SK-N-SH (cell line): ENCODE data around the gene AK5. TPM values are rescaled to one million over a fixed set of nuclear protein-coding genes. Genes with fewer than 3 reads are reported as not detected.

Experiments
- CTCF ChIA-PET: fragments of 300-600, 350-600 bp; formaldehyde crosslinking; extraction: SDS; loops from one replicate; lab custom pipeline; 2021; lab: Yijun Ruan, JAX
- POLR2A ChIA-PET: fragments of 350-600 bp; sonication (Branson Sonifier 250); formaldehyde crosslinking; extraction: SDS; loops from one replicate; lab custom pipeline; 2020; ENCODE audit warnings: antibody characterized with exemption, inconsistent platforms; lab: Yijun Ruan, JAX
- DNase-seq: peaks from one replicate; pipeline ENCODE4 v3.0.0; 2012
- H2AFZ ChIP-seq: fragments of 200-600 bp; sonication (generic); 2 replicates; pipeline ENCODE4 v1.8.1; 2016; ENCODE audit warnings: antibody characterized with exemption, mild to moderate bottlenecking, low read depth
- H3F3A ChIP-seq: fragments of 200-600 bp; sonication (generic); replicated peaks from 2 replicates; pipeline ENCODE3; 2016; ENCODE audit warnings: antibody characterized with exemption, mild to moderate bottlenecking; ENCODE audit not compliant: insufficient read depth
- H3K27ac ChIP-seq, 2 experiments: fragments of 200-500 bp in 1 of 2; fragments of 200-600 bp in 1 of 2; sonication (Bioruptor generic) in 1 of 2; sonication (generic), shearing (Covaris generic) in 1 of 2; 2 replicates each; pipeline versions ENCODE4 v1.5.1 to v1.6.1; 2014 to 2016; ENCODE audit warnings: low read depth in 2 of 2, inconsistent platforms in 1 of 2, low read length in 1 of 2, mild to moderate bottlenecking in 1 of 2, mixed read lengths in 1 of 2
- H3K27me3 ChIP-seq: fragments of 200-600 bp; sonication (generic), shearing (Covaris generic); 2 replicates; pipeline ENCODE4 v1.6.1; 2016; ENCODE audit warnings: mixed run types; ENCODE audit not compliant: insufficient read depth
- H3K36me3 ChIP-seq, 2 experiments: fragments of 200-500 bp in 1 of 2; fragments of 200-600 bp in 1 of 2; sonication (Bioruptor generic) in 1 of 2; sonication (generic) in 1 of 2; replicated peaks in 1 of 2; 2 replicates each; pipeline versions ENCODE3 to v1.5.1; 2014 to 2016; ENCODE audit warnings: low read length in 1 of 2, mild to moderate bottlenecking in 1 of 2; ENCODE audit not compliant: insufficient read depth in 2 of 2, control insufficient read depth in 1 of 2
- H3K4me1 ChIP-seq, 2 experiments: fragments of 200-500 bp in 1 of 2; fragments of 200-600 bp in 1 of 2; sonication (Bioruptor generic) in 1 of 2; sonication (generic), shearing (Covaris generic) in 1 of 2; 2 replicates each; pipeline versions ENCODE4 v1.5.1 to v1.6.1; 2014 to 2016; ENCODE audit warnings: low read depth in 1 of 2, low read length in 1 of 2, mixed run types in 1 of 2; ENCODE audit not compliant: insufficient read depth in 2 of 2, control insufficient read depth in 1 of 2
- H3K4me2 ChIP-seq: fragments of 200-600 bp; sonication (generic), shearing (Covaris generic); 2 replicates; pipeline ENCODE4 v1.6.1; 2017; ENCODE audit warnings: mixed run types
- H3K4me3 ChIP-seq, 2 experiments: fragments of 200-500 bp in 1 of 2; fragments of 200-600 bp in 1 of 2; sonication (Bioruptor generic) in 1 of 2; sonication (generic), shearing (Covaris generic) in 1 of 2; 2 replicates each; pipeline versions ENCODE4 v1.5.1 to v1.8.1; 2014 to 2016; ENCODE audit warnings: low read depth in 2 of 2, inconsistent platforms in 1 of 2, low read length in 1 of 2, mild to moderate bottlenecking in 1 of 2, mixed read lengths in 1 of 2, moderate library complexity in 1 of 2
- H3K79me2 ChIP-seq: fragments of 200-600 bp; sonication (generic); 2 replicates; pipeline ENCODE4 v1.8.1; 2017; ENCODE audit warnings: mild to moderate bottlenecking; ENCODE audit not compliant: insufficient read depth
- H3K9ac ChIP-seq: fragments of 200-600 bp; sonication (generic); 2 replicates; pipeline ENCODE4 v1.6.1; 2017; ENCODE audit warnings: mixed run types
- H3K9me2 ChIP-seq: fragments of 200-600 bp; sonication (generic); 2 replicates; pipeline ENCODE4 v1.6.1; 2017; ENCODE audit warnings: mixed run types
- H3K9me3 ChIP-seq: fragments of 200-600 bp; sonication (generic); 2 replicates; pipeline ENCODE4 v1.6.1; 2017; ENCODE audit warnings: mixed run types, mild to moderate bottlenecking, moderate library complexity
- H4K20me1 ChIP-seq: fragments of 200-600 bp; sonication (generic); 2 replicates; pipeline ENCODE4 v1.6.1; 2017; ENCODE audit warnings: mild to moderate bottlenecking, mixed run types; ENCODE audit not compliant: insufficient read depth
- CTCF ChIP-seq: fragments of 200-600 bp; sonication (generic); IDR thresholded peaks from 2 replicates; pipeline ENCODE4 v1.6.1; 2017; ENCODE audit warnings: antibody characterized with exemption, mild to moderate bottlenecking, moderate library complexity
- ELF1 ChIP-seq: IDR thresholded peaks from 2 replicates; pipeline ENCODE4 v1.4.0; 2012
- GABPA ChIP-seq: IDR thresholded peaks from 2 replicates; pipeline ENCODE4 v1.4.0; 2012; ENCODE audit warnings: low read depth, mild to moderate bottlenecking
- MAX ChIP-seq: IDR thresholded peaks from 2 replicates; pipeline ENCODE4 v1.4.0; 2012; ENCODE audit warnings: low read depth
- MEF2A ChIP-seq: IDR thresholded peaks from 2 replicates; pipeline ENCODE4 v1.4.0; 2012; ENCODE audit warnings: low read depth, borderline replicate concordance
- MXI1 ChIP-seq: IDR thresholded peaks from 2 replicates; pipeline ENCODE4 v1.6.1; 2012; ENCODE audit warnings: mild to moderate bottlenecking, low read depth, low read length, improper control_type of control experiment
- NFIC ChIP-seq: IDR thresholded peaks from 2 replicates; pipeline ENCODE4 v1.4.0; 2012; ENCODE audit warnings: borderline replicate concordance
- RAD21 ChIP-seq: IDR thresholded peaks from 2 replicates; pipeline ENCODE4 v1.6.1; 2012; ENCODE audit warnings: mild to moderate bottlenecking, low read length
- RCOR1 ChIP-seq: fragments of 150-350 bp; IDR thresholded peaks from 2 replicates; pipeline ENCODE4 v1.6.1; 2017; ENCODE audit warnings: antibody characterized with exemption, low read length
- REST ChIP-seq: IDR thresholded peaks from 2 replicates; pipeline ENCODE4 v1.6.1; 2012; ENCODE audit warnings: mild to moderate bottlenecking, low read depth, low read length, moderate library complexity
- SMC3 ChIP-seq: IDR thresholded peaks from 2 replicates; pipeline ENCODE4 v1.6.1; 2012; ENCODE audit warnings: low read depth, low read length, improper control_type of control experiment
- TAF1 ChIP-seq: IDR thresholded peaks from 2 replicates; pipeline ENCODE4 v1.6.1; 2012; ENCODE audit warnings: low read depth, mild to moderate bottlenecking, low read length, moderate library complexity, borderline replicate concordance
- TCF12 ChIP-seq: IDR thresholded peaks from 2 replicates; pipeline ENCODE4 v1.4.0; 2012
- YY1 ChIP-seq: IDR thresholded peaks from 2 replicates; pipeline ENCODE4 v1.4.0; 2012; ENCODE audit warnings: low read depth, mild to moderate bottlenecking
- ZBTB33 ChIP-seq: IDR thresholded peaks from 2 replicates; pipeline ENCODE4 v1.4.0; 2012; ENCODE audit warnings: low read depth, borderline replicate concordance
- WGBS: methylation state at CpG from one replicate; pipeline ENCODE4 v1.1.6; 2017; ENCODE audit warnings: low lambda C conversion rate; 5-methylcytosine and 5-hydroxymethylcytosine counted together
- polyA plus RNA-seq, 3 experiments: library from polyadenylated mRNA; depleted of rRNA; stranded (reverse); fragments of >200 nt; gene quantifications; 2 replicates each; pipeline ENCODE4 v1.2.3, GENCODE V29; 2012

AK5 gene
- 22.9 TPM in 2 replicates for polyA plus RNA-seq (2012; rRNA removed)
- polyA plus RNA-seq (2012; cell fraction: cytosol; rRNA removed), result 29.0 and 35.3 TPM in 2 replicates
- polyA plus RNA-seq (2012; cell fraction: nucleus; rRNA removed), result 10.0 and 13.7 TPM in 2 replicates

- H3K4me1 ChIP-seq, result peaks cover 0 to 13% of the 10 kb centered on the region in 2 experiments; a peak in 2 of 4 replicates
- H3K4me3 ChIP-seq, result peak within 1 kb of the TSS; percentile 63 to 82
- H3F3A ChIP-seq, result no peaks in the 10 kb centered on the region
- H3K36me3 ChIP-seq, result no peaks in the 10 kb centered on the region
- POLR2A ChIA-PET, result interaction anchor here (0.7 kb wide), 1 partner anchor 124 kb away, joined by 3 read pairs; no protein-coding TSS in a partner anchor
- H3K79me2 ChIP-seq, result peaks cover 19% of the 10 kb centered on the region; the same call in 1 of the 2 replicates
- H4K20me1 ChIP-seq, result no peaks in the 10 kb centered on the region
- H3K9ac ChIP-seq, result peak within 1 kb of the TSS; percentile 72
- peak; percentile 82 for TF ChIP-seq MXI1
- TF ChIP-seq TAF1, result no peak
- no peak for TF ChIP-seq GABPA
- TF ChIP-seq ZBTB33, result no peak
- TF ChIP-seq TCF12, result no peak
- no peak for TF ChIP-seq MAX
- TF ChIP-seq CTCF, result peak; percentile 10; the same call in 1 of the 2 replicates
- TF ChIP-seq, all 33 proteins: peak for 2
- Histone ChIP-seq H3K27me3 (no peaks in the 10 kb centered on the region), H3K4me2 (peak within 1 kb of the TSS; percentile 94), H3K9me3 (no peaks in the 10 kb centered on the region), H3K27ac (no peak within 1 kb of the TSS; a peak in 1 of 4 replicates), H3K9me2 (no peaks in the 10 kb centered on the region), H2AFZ (peak within 1 kb of the TSS; percentile 88)
- CTCF ChIA-PET, result interaction anchor here (0.7 to 2.5 kb wide), 9 partner anchors 9 to 251 kb away, joined by 3 to 11 read pairs (median 3); no protein-coding TSS in a partner anchor
- 21% methylated on average over 12 of the region's 71 CpGs for WGBS
- peak; percentile 90 for DNase-seq
Observed at GRCh38 chr1:77281491-77282186, at the start of gene AK5. Gene AK5, plus strand, starts transcription at chr1:77282019. Its CDS starts 295 bp downstream, at chr1:77282314.

GRCh38 chr1:77232829-77233228 is 49.0 kb upstream of the AK5 start:
- Histone ChIP-seq H3K27ac (no peak overlapping the region), H3K36me3 (no peaks in the 10 kb centered on the region), H3K4me1 (no peaks in the 10 kb centered on the region), H3K27me3 (no peaks in the 10 kb centered on the region), H3K9me3 (no peaks in the 10 kb centered on the region), H2AFZ (no peak overlapping the region), H3K9me2 (no peaks in the 10 kb centered on the region), H3K4me3 (no peak overlapping the region), H3F3A (no peaks in the 10 kb centered on the region), H3K79me2 (no peaks in the 10 kb centered on the region), H4K20me1 (no peaks in the 10 kb centered on the region), H3K4me2 (no peak overlapping the region), H3K9ac (no peak overlapping the region)
- WGBS, result 97% methylated on average over 1 of the region's 1 CpG
- no peak for DNase-seq
- POLR2A ChIA-PET, result no interaction called here
- CTCF ChIA-PET, result no interaction called here
- TF ChIP-seq RCOR1 (no peak), SMC3 (no peak), MEF2A (no peak), REST (no peak), TAF1 (no peak), YY1 (no peak), ZBTB33 (no peak), NFIC (no peak), RAD21 (no peak), ELF1 (no peak), GABPA (no peak)
